ENCODE measurements around the gene CSF3R.
A peak's percentile ranks its signal among the peaks of the same experiment; 100 is the strongest.

Gene CSF3R

DNA sequence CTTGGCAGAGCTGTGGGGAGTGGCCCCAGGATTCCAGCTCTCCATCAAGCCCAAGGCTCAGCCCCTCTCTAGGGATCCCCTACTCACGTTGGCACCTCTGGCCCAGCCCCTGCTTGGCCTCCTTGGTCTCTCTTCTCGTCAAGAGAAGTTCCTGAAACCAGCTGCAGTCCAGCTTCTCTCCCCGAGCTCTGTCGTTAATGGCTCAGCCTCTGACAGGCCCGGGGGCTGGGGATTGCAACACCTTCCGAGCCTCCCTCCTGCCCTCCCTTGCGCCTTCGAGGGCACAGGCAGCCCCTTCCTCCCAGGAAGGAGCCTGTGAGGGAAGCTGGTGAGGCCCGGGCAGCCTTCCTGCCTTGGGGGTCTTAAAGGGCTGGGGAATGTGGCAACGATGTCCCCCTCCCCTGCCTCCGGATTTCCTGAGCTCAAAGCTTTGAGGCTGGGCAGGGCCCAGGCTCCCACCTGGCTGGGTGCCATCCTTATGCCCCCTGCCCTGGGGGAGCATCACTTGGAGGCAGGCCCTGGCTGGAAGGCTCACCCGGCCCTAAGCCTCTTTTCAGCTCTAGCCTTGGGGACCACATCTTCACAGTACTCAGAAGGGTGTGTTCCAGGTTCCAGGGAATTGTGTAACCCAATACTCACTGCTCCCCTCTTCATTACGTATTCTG, at the start of gene CSF3R:
TSS of gene CSF3R (minus strand) at position 190 of the 665 bp plus-strand sequence. CDS start 3,417 bp downstream, outside the sequence.
- no peak for DNase-seq

DNA sequence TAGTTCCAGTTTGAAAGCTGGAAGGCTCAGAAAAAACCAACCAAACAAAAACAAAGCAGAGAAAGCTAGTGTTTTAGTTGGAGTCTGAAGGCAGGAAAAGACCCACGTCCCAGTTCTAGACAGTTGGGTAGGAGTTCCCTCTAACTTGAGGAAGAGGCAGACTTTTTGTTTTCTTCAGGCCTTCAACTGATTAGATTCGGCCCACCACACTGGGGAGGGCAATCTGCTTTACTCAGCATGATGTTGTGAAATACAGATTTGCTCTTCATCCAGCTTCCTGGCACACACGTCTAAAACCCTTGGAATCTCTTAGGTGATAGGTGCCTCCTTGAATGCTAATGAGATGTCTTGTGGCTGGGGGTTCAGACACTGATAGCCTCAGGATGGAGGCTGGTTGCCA, 49.1 kb upstream of the CSF3R start:
- DNase-seq = no peak

- DNase-seq = no peak
Measured at GRCh38 chr1:36530791-36531190, 48.1 kb upstream of the CSF3R start.

- no peak for DNase-seq
Measured at GRCh38 chr1:36530261-36530660, 47.5 kb upstream of the CSF3R start.

GRCh38 chr1:36529769-36530260, 47.1 kb upstream of the CSF3R start:
- DNase-seq = no peak

DNA sequence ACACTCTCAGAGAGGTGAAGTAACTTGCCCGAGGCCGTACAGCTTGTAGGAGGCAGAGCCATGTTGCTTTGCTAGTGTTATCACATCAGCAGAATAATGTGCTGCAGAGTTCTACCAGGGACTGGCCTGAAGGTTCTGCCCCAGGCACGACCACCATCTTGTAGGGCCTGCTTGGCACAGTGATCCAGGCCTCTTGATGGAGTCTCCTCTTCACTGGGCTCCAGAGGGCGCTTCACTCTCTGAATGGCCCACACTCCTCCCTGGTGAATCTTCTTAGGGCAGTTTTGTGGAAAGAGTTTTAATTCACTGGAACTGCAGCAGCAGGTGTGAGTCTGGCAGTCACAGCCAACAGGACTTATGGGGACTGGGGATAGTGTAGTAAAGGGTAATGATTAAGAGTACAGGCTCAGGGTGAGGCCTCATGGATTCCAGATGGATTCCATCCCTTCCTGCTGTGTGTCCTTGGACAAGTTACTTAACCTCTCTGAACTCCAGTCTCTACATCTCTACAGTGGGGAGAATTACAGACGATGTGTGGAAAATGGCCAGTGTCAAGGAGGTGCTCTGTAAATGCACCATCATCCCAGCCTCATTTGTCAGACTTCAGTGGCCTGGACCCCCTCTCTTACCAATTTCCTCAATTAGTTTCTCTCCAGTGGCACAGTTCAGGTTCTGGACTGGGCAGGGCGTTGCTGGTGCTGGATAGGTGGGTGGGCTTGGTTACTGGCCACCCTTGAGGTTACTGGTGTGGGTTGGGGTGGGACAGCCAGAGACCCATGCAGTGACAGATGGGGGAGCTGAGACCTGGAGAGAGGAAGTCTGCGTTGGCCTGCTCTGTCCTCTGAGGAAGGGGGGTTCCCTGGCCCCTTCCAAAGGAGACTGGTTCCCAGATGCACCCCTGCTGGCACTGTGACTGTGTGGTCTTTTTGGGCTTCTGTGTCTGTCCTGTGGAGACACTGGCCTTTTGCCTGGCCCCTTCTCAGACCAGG, 45.9 kb upstream of the CSF3R start:
- no peak for DNase-seq

DNA sequence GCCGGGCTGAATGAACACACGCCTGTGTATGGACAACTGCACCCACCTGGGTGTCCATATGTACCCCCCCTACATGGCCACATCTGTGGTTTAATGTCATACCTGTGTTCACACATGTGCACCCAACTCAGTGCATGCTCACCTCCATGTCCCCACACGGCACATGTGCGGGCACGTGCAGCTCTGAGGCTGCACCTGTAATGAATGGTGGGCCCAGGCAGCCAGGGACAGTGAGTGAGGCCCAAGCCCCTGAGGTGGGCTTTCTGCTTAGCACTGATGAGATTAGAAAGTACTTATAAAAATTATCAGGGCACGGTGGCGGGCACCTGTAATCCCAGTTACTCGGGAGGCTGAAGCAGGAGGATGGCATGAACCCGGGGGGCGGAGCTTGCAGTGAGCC, 42.5 kb upstream of the CSF3R start:
- DNase-seq = no peak

DNA sequence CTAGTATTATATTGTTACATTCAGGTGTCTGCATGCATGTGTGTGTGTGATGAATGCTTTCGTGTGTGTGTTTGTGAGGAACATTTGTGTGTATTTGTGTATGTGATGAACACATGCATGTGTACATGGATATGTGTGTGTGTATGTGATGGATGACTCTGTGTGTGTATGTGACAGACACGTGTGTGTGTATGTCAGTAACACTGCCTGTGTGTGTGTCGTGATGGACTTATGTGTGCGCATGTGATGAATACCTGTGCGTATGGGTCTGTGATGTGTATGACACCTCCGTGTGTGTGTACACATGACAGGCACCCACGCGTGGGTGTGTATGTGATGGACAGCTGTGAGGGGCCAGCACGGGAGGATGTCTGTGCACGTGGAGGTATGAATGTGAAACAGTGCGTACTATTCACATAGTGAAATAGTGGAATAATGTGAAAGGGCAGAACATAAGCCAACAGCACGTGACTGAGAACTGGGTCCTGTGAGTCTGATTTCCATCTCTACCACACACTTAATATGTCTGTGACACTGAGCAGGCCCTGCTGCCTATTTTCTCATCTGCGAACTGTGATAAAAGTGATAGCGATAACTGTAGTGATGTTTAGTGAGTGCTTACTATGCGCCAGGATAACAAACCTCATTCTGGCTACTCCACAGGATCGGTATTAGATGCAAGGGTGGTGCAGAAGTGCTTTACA, 41.8 kb upstream of the CSF3R start:
- no peak for DNase-seq

DNA sequence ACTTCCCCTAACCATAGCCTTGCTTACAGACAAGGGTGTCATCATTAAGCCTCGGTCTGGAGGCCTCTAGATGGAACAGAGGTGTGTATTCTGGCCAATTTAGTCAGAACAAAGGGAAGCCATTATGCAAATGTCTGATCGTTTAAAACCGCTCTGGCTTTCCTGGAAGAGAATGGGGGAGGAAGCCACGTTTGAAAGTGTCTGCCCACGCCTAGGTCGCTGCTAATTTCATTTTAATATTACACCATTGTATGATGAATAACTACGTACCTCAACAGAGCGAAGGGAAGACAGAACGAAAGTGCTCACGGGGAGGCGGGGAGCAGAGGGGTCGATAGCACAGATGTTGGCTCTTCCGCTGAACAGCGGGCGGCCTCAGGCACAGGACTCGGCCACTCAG, 41.1 kb upstream of the CSF3R start:
- no peak for DNase-seq

GRCh38 chr1:36523230-36523495, 40.5 kb upstream of the CSF3R start:
- DNase-seq = no peak

DNA sequence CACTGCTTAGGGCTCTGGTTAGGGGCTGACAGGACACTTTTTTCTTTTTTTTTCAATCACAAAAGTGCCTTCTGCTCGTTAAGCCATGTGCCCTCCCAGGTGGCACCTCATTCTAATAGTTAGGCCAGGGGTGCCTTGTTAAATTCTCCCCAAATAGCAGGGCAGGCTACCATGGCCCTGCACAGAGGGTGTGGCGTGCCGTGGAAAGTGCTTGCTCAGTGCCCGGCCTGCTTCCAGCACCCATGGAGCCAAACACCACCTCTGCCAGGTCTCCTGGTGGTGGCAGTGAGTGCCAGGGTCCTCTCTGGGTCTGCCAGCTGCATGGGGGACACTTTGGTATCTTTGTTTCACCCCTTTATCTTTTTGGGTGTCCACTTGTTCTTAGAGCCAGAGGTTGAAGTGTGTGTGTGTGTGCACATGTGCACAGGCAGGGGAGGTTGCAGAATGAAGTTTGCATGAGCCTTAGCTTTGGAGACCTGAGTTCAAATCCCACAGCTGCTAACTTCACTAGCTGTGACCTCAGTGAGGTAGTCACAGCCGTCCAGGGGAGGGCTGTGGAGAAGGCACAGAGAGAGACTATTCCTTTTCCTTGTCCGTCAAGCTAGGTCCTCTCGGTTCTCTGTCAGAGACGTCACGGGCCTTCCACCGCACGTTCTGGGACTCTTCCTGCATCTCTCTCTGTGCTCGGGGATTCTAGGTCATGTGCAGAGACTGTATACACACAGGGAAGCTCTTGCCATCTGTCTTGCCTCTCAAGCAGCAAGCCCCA, 39.9 kb upstream of the CSF3R start:
- DNase-seq = no peak

DNA sequence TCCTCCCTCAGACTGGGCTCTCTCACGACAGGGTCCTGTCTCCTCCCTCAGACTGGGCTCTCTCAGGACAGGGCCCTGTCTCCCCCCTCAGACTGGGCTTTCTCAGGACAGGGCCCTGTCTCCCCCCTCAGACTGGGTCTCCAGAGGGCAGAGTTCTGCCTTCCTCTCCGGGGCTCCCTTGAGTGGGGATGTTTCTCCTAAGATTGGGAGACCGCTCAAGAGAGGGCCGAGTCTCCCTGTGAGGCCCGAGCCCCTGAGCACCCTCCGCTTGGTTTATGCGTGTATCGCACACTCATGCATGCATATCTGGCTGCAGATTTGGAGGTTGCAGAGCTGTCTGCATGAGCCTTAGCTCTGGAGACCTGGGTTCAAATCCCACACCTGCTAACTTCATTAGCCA, 39.3 kb upstream of the CSF3R start:
- no peak for DNase-seq

GRCh38 chr1:36520771-36521420, 38.2 kb upstream of the CSF3R start:
- no peak for DNase-seq

DNA sequence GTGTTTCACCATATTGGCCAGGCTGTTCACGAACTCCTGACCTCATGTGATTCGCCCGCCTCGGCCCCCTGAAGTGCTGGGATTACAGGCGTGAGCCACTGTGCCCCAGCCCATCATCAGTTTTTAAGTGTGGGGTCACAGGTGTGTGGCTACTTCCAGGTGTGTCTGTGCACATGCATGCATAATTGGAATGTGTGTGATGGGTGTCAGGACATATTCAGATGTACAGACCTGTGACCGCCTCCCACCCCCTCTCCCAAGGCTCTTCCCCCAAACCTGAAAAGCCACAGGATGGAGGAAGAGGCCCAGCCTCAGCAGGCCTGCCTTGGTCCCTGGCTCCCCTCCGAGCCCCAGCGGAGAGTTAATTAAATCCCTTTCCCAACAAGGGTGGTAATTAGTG, 37.3 kb upstream of the CSF3R start:
- DNase-seq = no peak

GRCh38 chr1:36517011-36517771, 34.5 kb upstream of the CSF3R start:
- DNase-seq = peak; percentile 13

- peak; percentile 17 for DNase-seq
Measured at GRCh38 chr1:36516372-36517010, 33.8 kb upstream of the CSF3R start.

GRCh38 chr1:36515315-36516138, 32.8 kb upstream of the CSF3R start:
- DNase-seq = no peak

DNA sequence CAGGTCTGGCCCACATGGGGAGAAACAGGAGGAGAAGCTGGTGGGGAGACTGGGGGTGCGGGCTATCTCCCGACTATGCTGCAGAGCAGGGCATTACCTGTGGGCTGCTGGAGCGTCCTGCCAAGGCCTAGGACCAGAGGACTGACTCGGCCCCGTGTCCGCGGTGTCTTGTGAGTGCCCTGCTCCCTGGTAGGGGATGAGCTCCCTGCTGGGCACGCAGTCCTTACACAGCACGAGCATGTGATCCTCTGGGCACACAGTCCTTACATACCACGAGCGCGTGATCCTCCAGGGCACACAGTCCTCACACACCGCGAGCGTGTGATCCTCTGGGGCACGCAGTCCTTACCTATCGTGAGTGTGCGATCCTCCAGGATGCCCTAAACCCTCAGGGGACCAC, 31.8 kb upstream of the CSF3R start:
- no peak for DNase-seq

GRCh38 chr1:36513676-36514473, 31.2 kb upstream of the CSF3R start:
- DNase-seq = no peak

Data from NK-92 treated with Interleukin-12 subunit alpha and Interleukin-12 subunit beta, amount 100 ng/mL, for 24 hours (cell line).